Uterus (tissue), 2 donors: ENCODE measurements around the gene FNIP2.

Experiments used
- CTCF ChIP-seq, 4 experiments: fragments of 200-600 bp in 2 of 4; fragments of 450-650 bp in 2 of 4; sonication (generic) in 2 of 4; IDR thresholded peaks; one replicate each; pipeline ENCODE4 v1.5.1; 2016 to 2019; ENCODE audit warnings: antibody characterized with exemption in 4 of 4, mild to moderate bottlenecking in 2 of 4, moderate library complexity in 1 of 4
- POLR2A ChIP-seq, 2 donors: fragments of 450-650 bp; IDR thresholded peaks; one replicate each; pipeline ENCODE4 v1.6.1; 2016; ENCODE audit warnings: antibody characterized with exemption in 2 of 2, mild to moderate bottlenecking in 1 of 2, moderate library complexity in 1 of 2

GRCh38 chr4:158877069-158877468 lies 108.2 kb downstream of the FNIP2 start:
- TF ChIP-seq CTCF (IDR thresholded peaks at IDR 0.05) (no peak), POLR2A (IDR thresholded peaks at IDR 0.05) (no peak)
